SIG-M5 (cell line): Measurements from ENCODE around the gene GNG7.
A peak's percentile ranks its signal among the peaks of the same experiment; 100 is the strongest.
"Not testable (repeated sequence)": the region's sequence is repeated elsewhere in the genome, so short reads cannot be mapped to it uniquely, and the experiment has no call there.

Experiments used
- DNase-seq: peaks from one replicate; lab custom pipeline; 2025; lab: John Stamatoyannopoulos, UW

The GNG7 gene

GRCh38 chr19:2575734-2576481 lies 126.6 kb downstream of the GNG7 start:
- no peak for DNase-seq

DNA sequence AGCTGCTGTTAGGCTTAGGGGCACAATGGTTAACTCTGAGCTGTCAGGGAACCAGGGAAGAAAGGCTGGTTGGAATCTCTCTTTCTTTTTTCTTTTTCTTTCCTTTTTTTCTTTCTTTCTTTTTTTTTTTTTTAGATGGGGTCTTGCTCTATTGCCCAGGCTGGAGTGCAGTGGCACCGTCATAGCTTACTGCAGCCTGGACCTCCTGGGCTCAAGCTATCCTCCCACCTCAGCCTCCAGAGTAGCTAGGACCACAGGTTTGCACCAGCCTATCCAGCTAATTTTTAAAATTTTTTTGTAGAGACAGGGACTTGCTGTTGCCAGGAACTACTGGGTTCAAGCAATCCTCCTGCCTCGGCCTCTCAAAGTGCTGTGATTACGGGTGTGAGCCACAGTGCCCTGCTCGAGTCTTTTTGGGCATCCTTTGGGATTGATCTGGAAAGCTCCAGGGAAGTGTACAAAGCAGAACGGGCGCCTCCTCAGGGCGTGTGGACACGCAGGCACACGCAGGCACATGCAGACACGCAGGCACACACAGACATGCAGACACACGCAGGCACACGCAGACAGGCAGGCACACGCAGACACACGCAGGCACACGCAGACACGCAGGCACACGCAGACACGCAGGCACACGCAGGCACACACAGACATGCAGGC lies 127.4 kb downstream of the GNG7 start:
- DNase-seq: no peak

DNA sequence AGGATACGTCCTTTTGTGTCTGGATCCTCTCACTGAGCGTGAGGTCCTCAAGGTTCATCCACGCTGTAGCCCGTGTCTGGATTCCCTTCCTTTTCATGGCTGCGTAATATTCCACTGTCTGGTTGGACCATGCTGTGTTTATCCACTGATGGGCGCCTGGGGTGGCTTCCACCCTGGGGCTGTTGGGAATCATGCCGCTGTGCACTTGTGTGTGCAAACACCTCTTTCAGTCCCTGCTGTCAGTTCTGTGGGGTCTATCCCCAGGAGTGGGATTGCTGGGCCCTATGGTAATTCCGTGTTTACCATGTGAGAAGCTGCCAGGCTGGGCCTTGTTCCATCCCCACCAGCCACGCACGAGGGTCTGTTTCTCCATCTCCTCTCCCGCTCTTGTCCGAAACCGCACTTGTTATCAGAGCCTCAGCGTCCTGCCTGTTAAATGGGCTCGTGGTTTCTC lies 128.0 kb downstream of the GNG7 start:
- DNase-seq: no peak

- no peak for DNase-seq
Observed at GRCh38 chr19:2573916-2574315, 128.6 kb downstream of the GNG7 start.

DNA sequence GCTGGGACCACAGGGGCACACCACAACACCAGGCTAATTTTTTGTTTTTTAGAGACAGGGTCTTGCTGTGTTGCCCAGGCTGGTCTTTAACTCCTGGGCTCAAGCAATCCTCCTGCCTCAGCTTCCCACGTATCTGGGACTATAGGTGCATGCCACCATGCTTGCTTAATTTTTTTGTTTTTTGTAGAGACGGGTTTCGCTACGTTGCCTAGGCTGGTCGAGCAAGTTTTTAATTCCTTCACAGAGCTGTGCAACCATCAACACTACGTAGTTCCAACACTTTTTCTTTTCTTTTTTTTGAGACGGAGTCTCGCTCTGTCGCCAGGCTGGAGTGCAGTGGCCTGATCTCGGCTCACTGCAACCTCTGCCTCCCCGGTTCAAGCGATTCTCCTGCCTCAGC lies 130.3 kb downstream of the GNG7 start:
- DNase-seq: not testable (repeated sequence)

GRCh38 chr19:2569596-2570465 lies 132.7 kb downstream of the GNG7 start:
- DNase-seq: no peak

GRCh38 chr19:2567996-2568395 lies 134.5 kb downstream of the GNG7 start:
- DNase-seq: no peak

DNA sequence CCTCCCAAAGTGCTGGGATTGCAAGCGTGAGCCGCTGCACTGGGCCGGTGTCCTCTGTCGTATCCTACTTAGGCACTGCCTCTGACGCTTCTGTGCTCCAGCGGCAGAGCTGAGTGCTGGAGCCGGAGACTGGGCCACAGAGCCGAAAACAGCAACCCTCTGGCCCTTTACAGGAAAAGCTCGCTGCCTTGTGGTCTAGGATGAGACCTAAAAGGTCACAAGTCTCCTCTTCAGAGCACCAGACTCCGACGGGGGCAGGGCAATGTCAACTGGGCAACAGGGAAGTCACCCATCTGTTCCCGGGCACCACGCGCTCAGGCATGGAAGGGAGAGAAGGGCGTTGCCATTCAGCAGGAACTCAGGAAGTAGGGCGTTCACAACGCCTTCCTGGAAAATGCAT lies 134.9 kb downstream of the GNG7 start:
- DNase-seq: no peak

GRCh38 chr19:2563546-2563945 lies 138.9 kb downstream of the GNG7 start:
- DNase-seq: not testable (repeated sequence)

DNA sequence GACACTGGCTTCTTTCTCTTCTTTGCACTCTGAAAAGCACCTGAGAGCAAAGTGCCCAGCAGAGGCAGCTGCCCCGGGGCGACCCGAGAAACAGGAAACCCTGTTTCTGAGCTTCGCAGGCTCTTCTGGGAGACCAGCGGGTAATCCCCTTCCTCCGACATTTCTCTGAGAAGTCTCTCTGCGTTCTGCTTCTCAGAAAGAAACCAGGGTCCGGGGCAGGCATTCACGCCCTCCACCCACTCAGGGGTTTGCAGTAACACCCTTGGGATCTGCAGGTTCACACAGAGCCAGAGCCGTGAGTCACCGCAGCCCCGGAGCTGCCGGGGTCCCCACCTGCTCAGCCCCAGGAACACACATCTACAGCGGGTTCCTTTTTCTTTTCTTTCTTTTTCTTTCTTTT lies 140.6 kb downstream of the GNG7 start:
- DNase-seq: no peak

DNA sequence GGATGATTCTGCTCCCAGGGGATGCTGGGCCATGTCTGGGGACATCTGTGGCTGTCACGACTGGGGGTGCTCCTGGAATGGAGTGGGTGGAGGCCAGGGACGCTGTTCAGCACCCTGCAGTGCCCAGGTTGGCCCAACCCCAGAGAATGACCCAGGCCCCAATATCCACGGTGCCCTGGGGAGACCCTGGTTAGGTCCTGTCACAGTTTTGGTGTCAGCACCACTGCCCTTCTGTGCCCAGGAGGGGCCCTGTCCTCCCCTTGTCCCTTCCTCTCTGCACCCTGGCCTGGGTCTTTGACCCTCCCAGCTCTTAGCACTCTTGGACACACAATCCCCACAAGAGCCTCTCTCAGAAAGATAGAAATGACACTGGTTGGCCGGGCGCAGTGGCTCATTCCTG lies 141.3 kb downstream of the GNG7 start:
- no peak for DNase-seq

GRCh38 chr19:2560369-2560768 lies 142.1 kb downstream of the GNG7 start:
- DNase-seq: no peak

- no peak for DNase-seq
Observed at GRCh38 chr19:2558543-2558942, 144.0 kb downstream of the GNG7 start.

GRCh38 chr19:2558131-2558530 lies 144.4 kb downstream of the GNG7 start:
- not testable (repeated sequence) for DNase-seq

GRCh38 chr19:2557093-2557440 lies 145.4 kb downstream of the GNG7 start:
- no peak for DNase-seq

- no peak for DNase-seq
Observed at GRCh38 chr19:2556221-2557092, 146.0 kb downstream of the GNG7 start.

- DNase-seq: no peak
Observed at GRCh38 chr19:2555422-2556220, 146.9 kb downstream of the GNG7 start.

- DNase-seq: no peak
Observed at GRCh38 chr19:2554856-2555255, 147.6 kb downstream of the GNG7 start.

DNA sequence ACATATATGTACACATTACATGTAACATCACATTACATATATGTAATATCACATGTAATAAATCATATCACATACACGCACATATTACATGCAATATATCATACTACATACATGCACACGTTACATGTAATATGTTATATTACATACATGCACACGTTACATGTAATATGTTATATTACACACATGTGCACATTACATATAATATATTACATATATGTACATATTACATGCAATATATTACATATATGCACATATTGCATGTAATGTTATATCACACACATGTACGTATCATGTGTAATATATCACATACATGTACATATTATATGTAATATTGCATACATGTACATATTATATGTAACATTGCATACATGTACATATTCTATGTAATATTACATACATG lies 149.0 kb downstream of the GNG7 start:
- DNase-seq: no peak

GRCh38 chr19:2552859-2553258 lies 149.6 kb downstream of the GNG7 start:
- peak; percentile 78 for DNase-seq

GRCh38 chr19:2551864-2552185 lies 150.7 kb downstream of the GNG7 start:
- no peak for DNase-seq
